ENCODE results near the gene STX2. TPM values are rescaled to one million over a fixed set of nuclear protein-coding genes. Genes with fewer than 3 reads are reported as not detected.

STX2 gene
- total and polyA plus RNA-seq, 4 donors, result 11.9 to 28.4 (median 20.9) TPM

DNA sequence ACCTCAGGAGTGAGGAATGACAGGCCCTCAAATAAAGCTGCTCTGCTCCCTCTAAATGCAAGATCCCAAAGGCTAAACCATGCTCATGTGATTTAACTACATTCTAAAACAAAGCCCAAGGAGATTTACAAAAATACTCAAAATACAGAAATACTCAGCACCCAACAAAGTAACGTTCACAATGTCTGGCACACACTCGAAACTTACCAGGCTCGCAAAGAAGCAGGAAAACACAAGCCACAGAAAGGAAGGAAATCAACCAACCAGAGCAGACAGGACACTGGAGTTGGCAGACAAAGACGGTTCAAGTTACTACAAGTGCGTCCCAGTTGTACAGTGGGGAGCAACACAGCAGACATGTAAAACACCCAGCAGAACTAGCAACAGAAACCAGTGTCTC, 33.4 kb downstream of the STX2 start:
- ATAC-seq (ENCODE audit: insufficient read depth, low FRiP score) (no peak), DNase-seq (no peak)
- Histone ChIP-seq H3K9ac (ENCODE audit: insufficient read depth in 1 of 2, low read length in 2 of 2) (no peak overlapping the region), H3K36me3 (ENCODE audit: control insufficient read depth in 4 of 4, insufficient read depth in 4 of 4, low read length in 4 of 4) (peaks cover 9 to 33% (median 25%) of the 10 kb centered on the region in 4 donors), H3K4me1 (ENCODE audit: control insufficient read depth in 5 of 5, insufficient read depth in 5 of 5, low read length in 5 of 5) (peaks cover 0 to 1% (median 0%) of the 10 kb centered on the region in 5 donors), H3K4me3 (no peak overlapping the region), H3K27ac (ENCODE audit: low read depth in 1 of 2, low read length in 1 of 2) (no peak overlapping the region), H3K27me3 (ENCODE audit: control insufficient read depth in 3 of 3, insufficient read depth in 3 of 3, low read length in 2 of 3) (no peaks in the 10 kb centered on the region), H3K9me3 (ENCODE audit: control insufficient read depth in 4 of 4, insufficient read depth in 3 of 4, low read length in 3 of 4) (peaks cover 0 to 4% (median 0%) of the 10 kb centered on the region in 4 donors)
- TF ChIP-seq, protein P1, sequence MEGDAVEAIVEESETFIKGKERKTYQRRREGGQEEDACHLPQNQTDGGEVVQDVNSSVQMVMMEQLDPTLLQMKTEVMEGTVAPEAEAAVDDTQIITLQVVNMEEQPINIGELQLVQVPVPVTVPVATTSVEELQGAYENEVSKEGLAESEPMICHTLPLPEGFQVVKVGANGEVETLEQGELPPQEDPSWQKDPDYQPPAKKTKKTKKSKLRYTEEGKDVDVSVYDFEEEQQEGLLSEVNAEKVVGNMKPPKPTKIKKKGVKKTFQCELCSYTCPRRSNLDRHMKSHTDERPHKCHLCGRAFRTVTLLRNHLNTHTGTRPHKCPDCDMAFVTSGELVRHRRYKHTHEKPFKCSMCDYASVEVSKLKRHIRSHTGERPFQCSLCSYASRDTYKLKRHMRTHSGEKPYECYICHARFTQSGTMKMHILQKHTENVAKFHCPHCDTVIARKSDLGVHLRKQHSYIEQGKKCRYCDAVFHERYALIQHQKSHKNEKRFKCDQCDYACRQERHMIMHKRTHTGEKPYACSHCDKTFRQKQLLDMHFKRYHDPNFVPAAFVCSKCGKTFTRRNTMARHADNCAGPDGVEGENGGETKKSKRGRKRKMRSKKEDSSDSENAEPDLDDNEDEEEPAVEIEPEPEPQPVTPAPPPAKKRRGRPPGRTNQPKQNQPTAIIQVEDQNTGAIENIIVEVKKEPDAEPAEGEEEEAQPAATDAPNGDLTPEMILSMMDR (IDR thresholded peaks at IDR 0.05; ENCODE audit: control extremely low read depth, extremely low read depth), result no peak
- WGBS, 2 donors, result 79 to 80% methylated on average over 5 of the region's 5 CpGs

DNA sequence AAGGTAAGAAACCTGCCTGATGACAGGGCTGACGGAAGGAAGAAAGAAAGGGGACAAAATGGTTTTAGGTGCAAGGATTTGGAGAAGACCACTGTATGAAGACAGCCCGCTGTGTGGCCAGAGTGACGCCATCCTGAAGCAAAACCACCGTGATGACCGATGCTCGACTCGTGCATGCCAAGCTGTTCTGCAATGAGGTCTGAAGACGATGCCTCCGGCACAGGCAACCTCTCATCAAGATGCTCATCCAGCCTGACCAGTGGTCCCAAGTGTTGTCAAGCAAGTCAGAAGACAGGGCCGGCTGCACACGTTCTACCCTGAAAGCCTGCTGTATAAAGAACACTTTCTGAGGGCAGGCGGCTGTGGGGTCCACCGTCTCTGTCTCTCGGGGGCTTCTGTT, 34.8 kb downstream of the STX2 start:
- H3K36me3 ChIP-seq (ENCODE audit: control insufficient read depth in 4 of 4, insufficient read depth in 4 of 4, low read length in 4 of 4), result peaks cover 19 to 36% (median 28%) of the 10 kb centered on the region in 4 donors
- H3K9me3 ChIP-seq (ENCODE audit: control insufficient read depth in 4 of 4, insufficient read depth in 3 of 4, low read length in 3 of 4), result peaks cover 0 to 4% (median 0%) of the 10 kb centered on the region in 4 donors
- TF ChIP-seq, protein P1 (IDR thresholded peaks at IDR 0.05; ENCODE audit: control extremely low read depth, extremely low read depth), result no peak
- ATAC-seq (ENCODE audit: insufficient read depth, low FRiP score) (no peak), DNase-seq (no peak)
- WGBS, 2 donors, result 94 to 96% methylated on average over 14 of the region's 14 CpGs
- no peaks in the 10 kb centered on the region for H3K27me3 ChIP-seq (ENCODE audit: control insufficient read depth in 3 of 3, insufficient read depth in 3 of 3, low read length in 2 of 3)
- no peak overlapping the region for H3K27ac ChIP-seq (ENCODE audit: low read depth in 1 of 2, low read length in 1 of 2)
- H3K4me3 ChIP-seq, result no peak overlapping the region
- no peak overlapping the region for H3K9ac ChIP-seq (ENCODE audit: insufficient read depth in 1 of 2, low read length in 2 of 2)
- peaks cover 0 to 1% (median 0%) of the 10 kb centered on the region in 5 donors for H3K4me1 ChIP-seq (ENCODE audit: control insufficient read depth in 5 of 5, insufficient read depth in 5 of 5, low read length in 5 of 5)

DNA sequence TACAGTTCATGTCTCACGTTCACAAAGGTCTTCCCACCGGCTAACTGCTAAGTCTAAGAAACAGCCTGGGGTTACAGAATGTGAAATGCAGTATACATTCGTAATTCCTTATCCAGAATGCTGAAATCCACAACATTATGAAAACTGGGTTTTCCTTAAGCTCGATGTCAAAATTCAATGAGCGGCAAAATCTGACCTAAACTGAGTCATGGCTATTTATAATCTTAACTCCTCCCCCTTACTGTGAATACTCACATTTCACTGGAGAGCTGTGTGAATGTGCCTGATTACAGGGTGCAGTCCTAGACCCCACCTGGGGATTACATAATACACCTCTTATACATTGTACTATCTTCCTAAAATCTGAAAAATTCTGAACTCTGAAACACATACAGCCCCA, 35.3 kb downstream of the STX2 start:
- Histone ChIP-seq H3K27ac (ENCODE audit: low read depth in 1 of 2, low read length in 1 of 2) (no peak overlapping the region), H3K4me1 (ENCODE audit: control insufficient read depth in 5 of 5, insufficient read depth in 5 of 5, low read length in 5 of 5) (peaks cover 0 to 1% (median 0%) of the 10 kb centered on the region in 5 donors), H3K9ac (ENCODE audit: insufficient read depth in 1 of 2, low read length in 2 of 2) (no peak overlapping the region), H3K4me3 (no peak overlapping the region), H3K9me3 (ENCODE audit: control insufficient read depth in 4 of 4, insufficient read depth in 3 of 4, low read length in 3 of 4) (peaks cover 0 to 4% (median 0%) of the 10 kb centered on the region in 4 donors), H3K36me3 (ENCODE audit: control insufficient read depth in 4 of 4, insufficient read depth in 4 of 4, low read length in 4 of 4) (peaks cover 22 to 36% (median 28%) of the 10 kb centered on the region in 4 donors), H3K27me3 (ENCODE audit: control insufficient read depth in 3 of 3, insufficient read depth in 3 of 3, low read length in 2 of 3) (no peaks in the 10 kb centered on the region)
- DNase-seq, result no peak
- no peak for ATAC-seq (ENCODE audit: insufficient read depth, low FRiP score)
- WGBS, 2 donors, result 92 to 93% methylated on average over 5 of the region's 5 CpGs
- TF ChIP-seq, protein P1 (IDR thresholded peaks at IDR 0.05; ENCODE audit: control extremely low read depth, extremely low read depth), result no peak

DNA sequence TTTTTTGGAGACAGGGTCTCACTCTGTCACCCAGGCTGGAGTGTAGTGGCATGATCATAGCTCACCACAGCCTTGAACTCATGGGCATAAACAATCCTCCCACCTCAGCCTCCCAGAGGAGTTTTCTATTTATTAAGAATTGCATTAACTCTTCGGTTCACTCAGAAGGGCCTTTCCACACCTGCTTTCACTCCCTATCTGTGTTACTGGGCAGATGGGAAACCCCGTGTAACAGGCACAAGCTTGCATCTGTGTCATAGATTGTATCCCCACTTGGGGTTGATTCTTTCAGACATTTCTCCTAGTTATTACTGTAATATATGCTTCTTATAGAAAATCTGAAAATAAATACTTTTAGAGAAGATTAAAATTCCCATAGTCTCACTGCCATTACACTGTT, 38.7 kb downstream of the STX2 start:
- H3K9ac ChIP-seq (ENCODE audit: insufficient read depth in 1 of 2, low read length in 2 of 2), result no peak overlapping the region
- TF ChIP-seq, protein P1 (IDR thresholded peaks at IDR 0.05; ENCODE audit: control extremely low read depth, extremely low read depth), result no peak
- no peak overlapping the region for H3K27ac ChIP-seq (ENCODE audit: low read depth in 1 of 2, low read length in 1 of 2)
- H3K4me3 ChIP-seq, result no peak overlapping the region
- no peak for DNase-seq
- H3K27me3 ChIP-seq (ENCODE audit: control insufficient read depth in 3 of 3, insufficient read depth in 3 of 3, low read length in 2 of 3), result no peaks in the 10 kb centered on the region
- no peak for ATAC-seq (ENCODE audit: insufficient read depth, low FRiP score)
- H3K9me3 ChIP-seq (ENCODE audit: control insufficient read depth in 4 of 4, insufficient read depth in 3 of 4, low read length in 3 of 4), result no peaks in the 10 kb centered on the region
- H3K4me1 ChIP-seq (ENCODE audit: control insufficient read depth in 5 of 5, insufficient read depth in 5 of 5, low read length in 5 of 5), result no peaks in the 10 kb centered on the region
- H3K36me3 ChIP-seq (ENCODE audit: control insufficient read depth in 4 of 4, insufficient read depth in 4 of 4, low read length in 4 of 4), result peaks cover 15 to 31% (median 24%) of the 10 kb centered on the region in 4 donors
- WGBS, 2 donors, result 89 to 98% methylated on average over 2 of the region's 2 CpGs
